Hematopoietic multipotent progenitor cell treated with erythropoietin and hydrocortisone succinate and interleukin-3 and kit ligand, for 6 days (in vitro differentiated cells): ENCODE data around the gene PDGFA.
A peak's percentile ranks its signal among the peaks of the same experiment; 100 is the strongest.

Experiments used
- DNase-seq: peaks from one replicate; pipeline ENCODE4 v3.0.0-alpha.2; 2015

Gene PDGFA

GRCh38 chr7:457814-458510 lies 61.7 kb downstream of the PDGFA start:
- no peak for DNase-seq

GRCh38 chr7:455110-455928 lies 64.3 kb downstream of the PDGFA start:
- peak; percentile 35 for DNase-seq

- no peak for DNase-seq
Measured at GRCh38 chr7:454356-455109, 65.1 kb downstream of the PDGFA start.

GRCh38 chr7:453597-454306 lies 65.9 kb downstream of the PDGFA start:
- no peak for DNase-seq

GRCh38 chr7:452791-453455 lies 66.7 kb downstream of the PDGFA start:
- DNase-seq: no peak

GRCh38 chr7:452226-452751 lies 67.4 kb downstream of the PDGFA start:
- no peak for DNase-seq

GRCh38 chr7:451255-452225 lies 68.1 kb downstream of the PDGFA start:
- DNase-seq: no peak

GRCh38 chr7:450741-451140 lies 68.9 kb downstream of the PDGFA start:
- DNase-seq: no peak

- DNase-seq: no peak
Measured at GRCh38 chr7:450036-450435, 69.6 kb downstream of the PDGFA start.

GRCh38 chr7:449324-450019 lies 70.2 kb downstream of the PDGFA start:
- no peak for DNase-seq

- no peak for DNase-seq
Measured at GRCh38 chr7:447523-447922, 72.1 kb downstream of the PDGFA start.
